Mucosa of gallbladder (tissue), 1 donor: Measurements from ENCODE around the gene SNAPC4. TPM values are rescaled to one million over a fixed set of nuclear protein-coding genes. Genes with fewer than 3 reads are reported as not detected.
A peak's percentile ranks its signal among the peaks of the same experiment; 100 is the strongest.
"Not testable (repeated sequence)": the region's sequence is repeated elsewhere in the genome, so short reads cannot be mapped to it uniquely, and the experiment has no call there.

ENCODE experiments used
- DNase-seq: peaks from one replicate; pipeline ENCODE4 v3.0.0-alpha.2; 2020; ENCODE audit warnings: low spot score
- total RNA-seq: library from RNA; stranded (reverse); gene quantifications from one replicate; pipeline ENCODE4 v1.2.1, GENCODE V29; 2021
- donor health status: DM: no; HTN: no; CAD: no.

The SNAPC4 gene
- total RNA-seq, 1 donor from 2014 or later, result 9.1 TPM

- DNase-seq, result peak; percentile 94
Observed at GRCh38 chr9:136410500-136411287, 10.7 kb upstream of the SNAPC4 start, which contains the start of the genes ENTR1 and PMPCA. Gene ENTR1, minus strand, starts transcription at chr9:136410614. Its CDS starts 217 bp downstream, at chr9:136410397. Gene PMPCA, plus strand, starts transcription at chr9:136410658. Its CDS starts 11 bp downstream, at chr9:136410669.

- no peak for DNase-seq
Observed at GRCh38 chr9:136409557-136410455, 9.8 kb upstream of the SNAPC4 start.

GRCh38 chr9:136407911-136408310 is 7.9 kb upstream of the SNAPC4 start:
- DNase-seq, result no peak

GRCh38 chr9:136407061-136407460 is 7.1 kb upstream of the SNAPC4 start:
- DNase-seq, result not testable (repeated sequence)

- DNase-seq, result not testable (repeated sequence)
Observed at GRCh38 chr9:136405904-136406303, 5.9 kb upstream of the SNAPC4 start.

- no peak for DNase-seq
Observed at GRCh38 chr9:136405481-136405880, 5.5 kb upstream of the SNAPC4 start.

GRCh38 chr9:136404801-136405136 is 4.8 kb upstream of the SNAPC4 start:
- no peak for DNase-seq

GRCh38 chr9:136403915-136404800 is 4.2 kb upstream of the SNAPC4 start:
- no peak for DNase-seq

GRCh38 chr9:136403538-136403914 is 3.6 kb upstream of the SNAPC4 start:
- DNase-seq, result no peak

- DNase-seq, result no peak
Observed at GRCh38 chr9:136402067-136402466, 2.1 kb upstream of the SNAPC4 start.

- no peak for DNase-seq
Observed at GRCh38 chr9:136401173-136401922, 1.4 kb upstream of the SNAPC4 start.

- no peak for DNase-seq
Observed at GRCh38 chr9:136399176-136400037, 563 bp downstream of the SNAPC4 start.

GRCh38 chr9:136398286-136398685 is 1.7 kb downstream of the SNAPC4 start:
- no peak for DNase-seq

- no peak for DNase-seq
Observed at GRCh38 chr9:136397643-136398042, 2.3 kb downstream of the SNAPC4 start.

- no peak for DNase-seq
Observed at GRCh38 chr9:136396219-136396515, 3.8 kb downstream of the SNAPC4 start.

GRCh38 chr9:136395345-136396218 is 4.4 kb downstream of the SNAPC4 start:
- no peak for DNase-seq

GRCh38 chr9:136395020-136395340 is 5.0 kb downstream of the SNAPC4 start:
- DNase-seq, result no peak

GRCh38 chr9:136394312-136395019 is 5.5 kb downstream of the SNAPC4 start:
- DNase-seq, result no peak

GRCh38 chr9:136393531-136393930 is 6.4 kb downstream of the SNAPC4 start:
- no peak for DNase-seq
